Chondrocyte (in vitro differentiated cells): ENCODE results near the gene AGER. TPM values are rescaled to one million over a fixed set of nuclear protein-coding genes. Genes with fewer than 3 reads are reported as not detected.

ENCODE experiments used
- DNase-seq: peaks from one replicate; pipeline ENCODE4 v3.0.0; 2021; ENCODE audit warnings: mixed read lengths, low spot score
- H3K27ac Mint-ChIP-seq: one replicate; pipeline ENCODE4 v1.8.0; 2021; ENCODE audit warnings: mild to moderate bottlenecking, moderate library complexity, mixed read lengths; ENCODE audit not compliant: unreplicated experiment
- H3K27me3 Mint-ChIP-seq: 2 replicates; pipeline ENCODE4 v1.8.0; 2021; ENCODE audit warnings: low read depth, mixed read lengths
- H3K36me3 Mint-ChIP-seq: 2 replicates; pipeline ENCODE4 v1.8.0; 2021; ENCODE audit warnings: low read depth, mixed read lengths
- H3K4me1 Mint-ChIP-seq: 2 replicates; pipeline ENCODE4 v1.8.0; 2021; ENCODE audit warnings: low read depth, mild to moderate bottlenecking, mixed read lengths
- H3K4me3 Mint-ChIP-seq: one replicate; pipeline ENCODE4 v1.8.0; 2021; ENCODE audit warnings: mild to moderate bottlenecking, moderate library complexity, mixed read lengths; ENCODE audit not compliant: unreplicated experiment
- H3K9me3 Mint-ChIP-seq: 2 replicates; pipeline ENCODE4 v1.8.0; 2021; ENCODE audit warnings: low read depth, mixed read lengths
- CTCF ChIP-seq: fragments of 200-600 bp; sonication (generic); IDR thresholded peaks from 2 replicates; pipeline ENCODE4 v1.5.0; 2021; ENCODE audit warnings: antibody characterized with exemption, mild to moderate bottlenecking, moderate library complexity
- total RNA-seq: library from RNA; stranded (reverse); gene quantifications from 3 replicates; pipeline ENCODE4 v1.2.1, GENCODE V29; 2021

AGER gene
- total RNA-seq, 1 donor from 2014 or later = 2.6 TPM

GRCh38 chr6:32198866-32199265 is 14.8 kb upstream of the AGER start:
- Mint-ChIP-seq H3K27ac (no peak overlapping the region), H3K36me3 (no peaks in the 10 kb centered on the region), H3K9me3 (no peaks in the 10 kb centered on the region), H3K4me3 (no peak overlapping the region), H3K4me1 (peaks cover 27% of the 10 kb centered on the region), H3K27me3 (no peaks in the 10 kb centered on the region)
- DNase-seq = no peak
- no peak for TF ChIP-seq CTCF

GRCh38 chr6:32198345-32198696 is 14.3 kb upstream of the AGER start:
- Mint-ChIP-seq H3K27me3 (no peaks in the 10 kb centered on the region), H3K4me1 (peaks cover 23% of the 10 kb centered on the region), H3K36me3 (no peaks in the 10 kb centered on the region), H3K9me3 (no peaks in the 10 kb centered on the region), H3K27ac (no peak overlapping the region), H3K4me3 (no peak overlapping the region)
- no peak for TF ChIP-seq CTCF
- DNase-seq = no peak

- peak overlapping the region; percentile 100 for H3K27ac Mint-ChIP-seq
- peaks cover 30% of the 10 kb centered on the region for H3K4me1 Mint-ChIP-seq
- no peaks in the 10 kb centered on the region for H3K9me3 Mint-ChIP-seq
- H3K4me3 Mint-ChIP-seq = peak overlapping the region; percentile 92
- H3K27me3 Mint-ChIP-seq = no peaks in the 10 kb centered on the region
- no peak for TF ChIP-seq CTCF
- no peaks in the 10 kb centered on the region for H3K36me3 Mint-ChIP-seq
- DNase-seq = no peak
These were observed 12.9 kb upstream of the AGER start for GRCh38 chr6:32196682-32197616.

- peak overlapping the region; percentile 100 for H3K27ac Mint-ChIP-seq
- peaks cover 39% of the 10 kb centered on the region for H3K4me1 Mint-ChIP-seq
- TF ChIP-seq CTCF = no peak
- no peaks in the 10 kb centered on the region for H3K27me3 Mint-ChIP-seq
- peak overlapping the region; percentile 92 for H3K4me3 Mint-ChIP-seq
- no peaks in the 10 kb centered on the region for H3K36me3 Mint-ChIP-seq
- no peaks in the 10 kb centered on the region for H3K9me3 Mint-ChIP-seq
- DNase-seq = no peak
These were observed 12.0 kb upstream of the AGER start for GRCh38 chr6:32195902-32196681.

- DNase-seq = peak; percentile 100
- Mint-ChIP-seq H3K27ac (peak overlapping the region; percentile 96), H3K27me3 (no peaks in the 10 kb centered on the region), H3K36me3 (no peaks in the 10 kb centered on the region), H3K4me1 (peaks cover 42% of the 10 kb centered on the region), H3K4me3 (peak overlapping the region; percentile 92), H3K9me3 (no peaks in the 10 kb centered on the region)
- TF ChIP-seq CTCF = no peak
These were observed 11.5 kb upstream of the AGER start for GRCh38 chr6:32195652-32195901.
